Gastroesophageal sphincter (tissue), 4 donors: ENCODE data around the gene TBC1D14. TPM values are rescaled to one million over a fixed set of nuclear protein-coding genes. Genes with fewer than 3 reads are reported as not detected.
A peak's percentile ranks its signal among the peaks of the same experiment; 100 is the strongest.

Experiments used
- ATAC-seq: fragments of 150-250 bp; one replicate; pipeline ENCODE4 v1.9.1; 2016; ENCODE audit warnings: mild to moderate bottlenecking, moderate library complexity
- H3K27ac ChIP-seq, 4 donors: fragments of 200-600 bp; sonication (generic) in 3 of 4; 1 replicate in 3 of 4; 2 replicates in 1 of 4; pipeline ENCODE4 v1.5.1; 2016 to 2019
- H3K27me3 ChIP-seq: fragments of 200-600 bp; sonication (generic); one replicate; pipeline ENCODE4 v1.5.1; 2019
- H3K36me3 ChIP-seq, 2 donors: fragments of 200-600 bp; sonication (generic); one replicate each; pipeline ENCODE4 v1.5.1; 2019; ENCODE audit warnings: control low read depth in 1 of 2
- H3K4me1 ChIP-seq, 3 donors: fragments of 200-600 bp; sonication (generic); 1 replicate in 2 of 3; 2 replicates in 1 of 3; pipeline ENCODE4 v1.5.1; 2016 to 2019; ENCODE audit warnings: control low read depth in 2 of 3
- H3K4me3 ChIP-seq, 2 donors: fragments of 200-600 bp; sonication (generic); one replicate each; pipeline ENCODE4 v1.5.1; 2019; ENCODE audit warnings: mild to moderate bottlenecking in 1 of 2, moderate library complexity in 1 of 2
- H3K9me3 ChIP-seq, 3 donors: fragments of 200-600 bp; sonication (generic); one replicate each; pipeline ENCODE4 v1.5.1; 2017 to 2019; ENCODE audit warnings: control low read depth in 2 of 3
- CTCF ChIP-seq, 4 experiments: fragments of 200-600 bp in 2 of 4; fragments of 450-650 bp in 2 of 4; sonication (generic) in 1 of 4; IDR thresholded peaks; one replicate each; pipeline ENCODE4 v1.5.1; 2017 to 2019; ENCODE audit warnings: antibody characterized with exemption in 4 of 4, mild to moderate bottlenecking in 2 of 4, moderate library complexity in 2 of 4
- EP300 ChIP-seq: sonication (generic); formaldehyde crosslinking; IDR thresholded peaks from one replicate; pipeline ENCODE4 v1.6.1; 2017; ENCODE audit warnings: antibody characterized with exemption, mild to moderate bottlenecking
- POLR2A ChIP-seq, 2 donors: fragments of 450-650 bp; IDR thresholded peaks; one replicate each; pipeline ENCODE4 v1.6.1; 2017; ENCODE audit warnings: antibody characterized with exemption in 2 of 2, mild to moderate bottlenecking in 2 of 2, moderate library complexity in 1 of 2
- POLR2AphosphoS5 ChIP-seq: sonication (generic); formaldehyde crosslinking; IDR thresholded peaks from one replicate; pipeline ENCODE4 v1.6.1; 2017; ENCODE audit warnings: antibody characterized with exemption
- WGBS, 2 donors: methylation state at CpG; one replicate each; pipeline ENCODE4 v1.1.5; 2018; ENCODE audit warnings: low coverage in 1 of 2; 5-methylcytosine and 5-hydroxymethylcytosine counted together
- total RNA-seq, 4 donors: library from RNA; depleted of rRNA; stranded (reverse); fragments of >200 nt; gene quantifications; one replicate each; pipeline ENCODE4 v1.1.0, GENCODE V29; 2016

TBC1D14 gene
- total RNA-seq, 4 donors from 2014 or later: 42.5 to 54.2 (median 45.0) TPM

GRCh38 chr4:7051144-7051495 is 141.5 kb downstream of the TBC1D14 start:
- WGBS, 2 donors: 70% methylated on average over 3 of the region's 12 CpGs; no CpG with 5 or more reads in 1 of the 2 donors
- ATAC-seq: no peak
- Histone ChIP-seq H3K9me3 (no peaks in the 10 kb centered on the region), H3K4me1 (peaks cover 0 to 62% (median 12%) of the 10 kb centered on the region in 3 donors), H3K27ac (no peak overlapping the region), H3K36me3 (peaks cover 0 to 42% of the 10 kb centered on the region in 2 donors), H3K4me3 (no peak overlapping the region), H3K27me3 (no peaks in the 10 kb centered on the region)
- TF ChIP-seq CTCF (IDR thresholded peaks at IDR 0.05) (no peak), EP300 (no peak), POLR2AphosphoS5 (no peak), POLR2A (IDR thresholded peaks at IDR 0.05) (no peak)

GRCh38 chr4:7051905-7052304 is 142.3 kb downstream of the TBC1D14 start:
- H3K27ac ChIP-seq: no peak overlapping the region
- no CpG with 5 or more reads among the region's 14 CpGs for WGBS, 2 donors
- H3K9me3 ChIP-seq: no peaks in the 10 kb centered on the region
- no peak for TF ChIP-seq EP300
- no peak for TF ChIP-seq POLR2AphosphoS5
- no peak for TF ChIP-seq POLR2A (IDR thresholded peaks at IDR 0.05)
- TF ChIP-seq CTCF (IDR thresholded peaks at IDR 0.05): no peak
- no peaks in the 10 kb centered on the region for H3K27me3 ChIP-seq
- ATAC-seq: no peak
- H3K4me1 ChIP-seq: peaks cover 0 to 54% (median 4%) of the 10 kb centered on the region in 3 donors
- H3K36me3 ChIP-seq: peaks cover 0 to 50% of the 10 kb centered on the region in 2 donors
- H3K4me3 ChIP-seq: no peak overlapping the region

- no peak for ATAC-seq
- WGBS, 2 donors: no CpG with 5 or more reads among the region's 14 CpGs
- Histone ChIP-seq H3K4me1 (peaks cover 0 to 50% (median 4%) of the 10 kb centered on the region in 3 donors), H3K9me3 (no peaks in the 10 kb centered on the region), H3K27me3 (no peaks in the 10 kb centered on the region), H3K4me3 (no peak overlapping the region), H3K36me3 (peaks cover 0 to 54% of the 10 kb centered on the region in 2 donors), H3K27ac (peak overlapping the region in 1 of 4 donors; percentile 39)
- TF ChIP-seq POLR2A (IDR thresholded peaks at IDR 0.05): no peak
- no peak for TF ChIP-seq POLR2AphosphoS5
- TF ChIP-seq EP300: no peak
These were observed 142.7 kb downstream of the TBC1D14 start for GRCh38 chr4:7052313-7052712.

GRCh38 chr4:7052923-7053715 is 143.5 kb downstream of the TBC1D14 start:
- 36 to 50% methylated on average over 1 to 5 of the region's 20 CpGs for WGBS, 2 donors

GRCh38 chr4:7054106-7054880 is 144.7 kb downstream of the TBC1D14 start:
- Histone ChIP-seq H3K27me3 (no peaks in the 10 kb centered on the region), H3K36me3 (peaks cover 0 to 68% of the 10 kb centered on the region in 2 donors), H3K4me3 (no peak overlapping the region), H3K4me1 (peaks cover 0 to 40% (median 4%) of the 10 kb centered on the region in 3 donors), H3K27ac (no peak overlapping the region), H3K9me3 (no peaks in the 10 kb centered on the region)
- TF ChIP-seq EP300 (no peak), POLR2A (IDR thresholded peaks at IDR 0.05) (no peak), CTCF (IDR thresholded peaks at IDR 0.05) (no peak), POLR2AphosphoS5 (no peak)
- 92 to 93% methylated on average over 3 to 38 of the region's 52 CpGs for WGBS, 2 donors
- ATAC-seq: no peak

More at GRCh38 chr4:7052923-7053715, 143.5 kb downstream of the TBC1D14 start:
- peak; percentile 23 for ATAC-seq
- no peak for TF ChIP-seq EP300
- TF ChIP-seq POLR2A (IDR thresholded peaks at IDR 0.05): no peak
- TF ChIP-seq POLR2AphosphoS5: peak; percentile 10
- H3K4me3 ChIP-seq: no peak overlapping the region
- H3K36me3 ChIP-seq: peaks cover 0 to 62% of the 10 kb centered on the region in 2 donors
- no peaks in the 10 kb centered on the region for H3K9me3 ChIP-seq
- peaks cover 0 to 42% (median 4%) of the 10 kb centered on the region in 3 donors for H3K4me1 ChIP-seq
- peak overlapping the region in 2 of 4 donors; percentile 39 to 43 for H3K27ac ChIP-seq
- H3K27me3 ChIP-seq: no peaks in the 10 kb centered on the region
